AG08395 (cell line): Measurements from ENCODE around the gene ZCWPW1.
"Not testable (repeated sequence)": the region's sequence is repeated elsewhere in the genome, so short reads cannot be mapped to it uniquely, and the experiment has no call there.

Experiments
- DNase-seq: peaks from one replicate; pipeline ENCODE4 v3.0.0; 2012; ENCODE audit warnings: mixed read lengths, low spot score

ZCWPW1 gene

DNA sequence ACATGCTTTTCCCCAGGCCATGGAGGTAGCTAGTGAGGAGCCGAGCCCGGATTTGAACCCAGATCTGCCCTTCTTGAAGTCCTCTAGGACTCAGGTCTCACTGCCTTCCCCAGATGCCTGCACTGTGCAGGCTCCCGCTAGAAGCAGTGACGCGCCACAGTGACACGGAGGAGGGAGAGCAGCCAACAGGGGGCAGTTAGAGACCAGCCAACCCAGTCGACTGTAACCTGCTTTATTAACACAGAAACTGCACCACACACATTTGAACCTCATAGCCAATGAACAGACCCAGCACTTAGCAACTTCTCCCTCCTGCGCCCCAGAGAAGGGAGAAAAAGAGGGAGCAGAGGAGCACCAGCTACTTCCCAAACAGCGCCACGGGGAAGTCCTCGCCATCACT, 27.8 kb downstream of the ZCWPW1 start:
- no peak for DNase-seq

DNA sequence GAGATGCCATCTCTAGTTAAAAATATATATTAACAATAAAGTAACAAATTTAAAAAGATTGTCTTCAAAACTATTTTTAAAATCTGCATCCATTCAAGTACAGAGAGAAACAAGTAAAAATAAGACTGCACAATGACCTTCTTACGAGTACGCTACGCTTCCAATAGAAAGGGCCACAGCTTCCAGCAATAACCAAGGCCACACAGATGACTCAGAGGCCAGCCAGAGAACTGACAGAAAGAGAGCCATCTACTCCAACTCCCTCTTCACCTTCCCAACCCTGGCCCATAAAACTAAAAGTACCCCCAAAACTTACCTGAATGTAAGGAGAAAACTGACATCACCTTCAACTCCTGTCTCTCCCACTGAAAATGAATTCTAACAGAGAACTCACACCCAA, 28.5 kb downstream of the ZCWPW1 start:
- DNase-seq: no peak

GRCh38 chr7:100398239-100398638, 30.3 kb downstream of the ZCWPW1 start:
- DNase-seq: no peak

GRCh38 chr7:100397315-100398081, 31.0 kb downstream of the ZCWPW1 start:
- no peak for DNase-seq

DNA sequence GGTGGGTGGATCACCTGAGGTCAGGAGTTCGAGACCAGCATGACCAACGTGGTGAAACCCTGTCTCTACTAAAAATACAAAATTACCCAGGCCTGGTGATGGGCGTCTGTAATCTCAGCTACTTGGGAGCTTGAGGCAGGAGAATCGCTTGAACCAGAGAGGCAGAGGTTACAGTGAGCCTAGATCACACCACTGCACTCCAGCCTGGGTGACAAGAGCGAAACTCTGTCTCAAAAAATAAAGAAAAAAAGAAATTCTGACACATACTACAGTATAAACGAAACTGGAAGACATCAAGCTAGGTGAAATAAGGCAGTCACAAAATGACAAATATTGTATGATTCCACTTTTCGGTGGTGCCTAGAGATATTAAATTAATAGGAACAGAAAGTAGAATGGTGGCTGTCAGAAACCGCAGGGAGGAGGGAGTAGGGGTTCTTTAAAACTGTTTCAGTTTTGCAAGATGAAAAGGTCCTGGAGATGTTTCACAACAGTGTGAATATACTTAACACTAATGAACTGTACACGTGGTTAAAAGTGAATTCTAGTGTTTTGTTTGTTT, 32.0 kb downstream of the ZCWPW1 start:
- DNase-seq: no peak

DNA sequence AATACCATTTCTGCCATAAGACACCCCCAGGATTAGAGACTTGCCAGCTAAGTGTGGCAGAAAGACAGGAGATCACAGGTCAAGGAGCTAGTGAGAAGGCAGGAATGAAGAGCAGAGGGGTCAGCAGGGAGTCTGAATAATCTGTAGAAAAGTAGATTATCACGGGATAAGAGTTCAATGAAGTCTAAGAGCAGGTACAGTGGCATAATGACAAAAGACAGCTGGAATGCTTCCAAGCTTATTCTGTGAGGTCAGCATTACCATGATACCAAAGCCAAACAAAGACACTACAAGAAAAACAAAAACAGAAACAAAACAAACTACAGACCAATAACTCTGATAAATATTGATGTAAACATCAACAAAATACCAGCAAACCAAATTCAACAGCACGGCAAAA, 34.4 kb downstream of the ZCWPW1 start:
- no peak for DNase-seq

GRCh38 chr7:100393233-100393905, 35.1 kb downstream of the ZCWPW1 start:
- no peak for DNase-seq

DNA sequence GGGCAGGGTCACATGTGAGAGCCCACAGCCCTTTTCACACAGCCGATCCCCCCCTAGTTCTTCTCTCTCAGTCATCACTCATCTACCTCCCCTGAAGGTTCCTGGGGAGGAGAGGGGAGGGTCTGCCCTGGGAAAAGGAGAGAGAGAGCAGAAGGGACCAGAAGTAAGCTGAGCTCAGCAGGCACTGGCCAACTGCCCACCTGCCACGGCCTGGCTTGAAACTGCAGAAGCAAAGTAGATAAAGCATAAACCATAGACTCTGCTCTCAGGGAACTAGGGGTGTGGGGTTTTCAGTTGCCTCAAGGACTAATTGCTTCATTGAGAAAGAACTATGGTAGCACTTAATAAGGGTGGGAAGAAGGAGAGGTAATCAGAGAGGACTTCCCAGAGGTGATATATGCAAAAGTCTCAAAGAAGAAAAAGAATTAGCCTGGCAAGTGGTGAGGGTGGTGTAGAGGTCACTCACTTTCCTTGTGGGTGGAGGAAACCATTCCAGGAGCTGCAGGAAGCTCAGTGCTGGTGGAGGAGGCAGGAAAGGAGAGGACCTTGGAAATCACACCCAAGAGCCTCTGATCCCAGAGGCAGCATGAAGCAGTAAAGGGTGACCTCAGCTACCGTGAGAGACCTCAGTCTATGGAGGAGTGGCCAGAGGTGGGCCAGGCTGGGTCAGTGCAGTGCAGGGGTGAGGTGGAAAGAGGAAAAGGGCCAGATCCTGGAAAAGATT, 38.1 kb downstream of the ZCWPW1 start:
- no peak for DNase-seq

- no peak for DNase-seq
These were observed 38.9 kb downstream of the ZCWPW1 start for GRCh38 chr7:100389437-100390088.

GRCh38 chr7:100387695-100388094, 40.8 kb downstream of the ZCWPW1 start:
- no peak for DNase-seq

DNA sequence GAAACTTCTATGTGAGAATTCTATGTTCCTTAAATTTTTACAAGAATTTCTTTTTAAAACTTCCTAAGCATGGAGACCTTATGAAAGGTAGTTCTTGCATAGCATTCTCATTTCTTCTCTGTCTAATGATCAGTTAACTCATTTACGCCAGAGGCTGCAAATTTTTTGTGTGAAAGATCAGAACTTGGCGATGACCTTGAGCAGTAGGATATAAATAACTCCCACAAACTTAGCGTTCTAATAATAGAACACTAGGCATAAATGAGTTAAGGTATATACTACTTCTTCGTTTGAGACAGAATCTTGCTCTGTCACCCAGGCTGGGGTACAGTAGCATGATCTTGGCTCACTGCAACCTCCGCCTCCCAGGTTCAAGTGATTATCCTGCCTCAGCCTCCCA, 41.6 kb downstream of the ZCWPW1 start:
- DNase-seq: no peak

- DNase-seq: no peak
These were observed 43.7 kb downstream of the ZCWPW1 start for GRCh38 chr7:100384628-100385294.

DNA sequence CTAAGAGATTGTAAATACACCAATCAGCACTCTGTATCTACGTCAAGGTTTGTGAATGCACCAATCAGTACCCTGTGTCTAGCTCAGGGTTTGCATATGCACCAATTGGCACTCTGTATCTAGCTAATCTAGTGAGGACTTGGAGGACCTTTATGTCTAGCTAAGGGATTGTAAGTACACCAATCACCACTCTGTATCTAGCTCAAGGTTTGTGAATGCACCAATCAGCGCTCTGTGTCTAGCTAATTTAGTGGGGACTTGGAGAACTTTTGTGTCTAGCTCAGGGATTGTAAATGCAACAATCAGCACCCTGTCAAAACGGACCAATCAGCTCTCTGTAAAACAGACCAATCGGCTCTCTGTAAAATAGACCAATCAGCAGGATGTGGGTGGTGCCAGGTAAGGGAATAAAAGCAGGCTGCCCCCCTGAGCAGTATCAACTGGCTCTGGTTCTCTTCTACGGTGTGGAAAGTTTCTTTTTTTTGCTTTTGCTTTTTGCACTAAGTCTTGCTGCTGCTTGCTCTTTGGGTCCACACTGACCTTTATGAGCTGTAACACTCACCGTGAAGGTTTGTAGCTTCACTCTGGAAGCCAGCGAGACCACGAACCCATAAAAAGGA, 46.2 kb downstream of the ZCWPW1 start:
- not testable (repeated sequence) for DNase-seq

DNA sequence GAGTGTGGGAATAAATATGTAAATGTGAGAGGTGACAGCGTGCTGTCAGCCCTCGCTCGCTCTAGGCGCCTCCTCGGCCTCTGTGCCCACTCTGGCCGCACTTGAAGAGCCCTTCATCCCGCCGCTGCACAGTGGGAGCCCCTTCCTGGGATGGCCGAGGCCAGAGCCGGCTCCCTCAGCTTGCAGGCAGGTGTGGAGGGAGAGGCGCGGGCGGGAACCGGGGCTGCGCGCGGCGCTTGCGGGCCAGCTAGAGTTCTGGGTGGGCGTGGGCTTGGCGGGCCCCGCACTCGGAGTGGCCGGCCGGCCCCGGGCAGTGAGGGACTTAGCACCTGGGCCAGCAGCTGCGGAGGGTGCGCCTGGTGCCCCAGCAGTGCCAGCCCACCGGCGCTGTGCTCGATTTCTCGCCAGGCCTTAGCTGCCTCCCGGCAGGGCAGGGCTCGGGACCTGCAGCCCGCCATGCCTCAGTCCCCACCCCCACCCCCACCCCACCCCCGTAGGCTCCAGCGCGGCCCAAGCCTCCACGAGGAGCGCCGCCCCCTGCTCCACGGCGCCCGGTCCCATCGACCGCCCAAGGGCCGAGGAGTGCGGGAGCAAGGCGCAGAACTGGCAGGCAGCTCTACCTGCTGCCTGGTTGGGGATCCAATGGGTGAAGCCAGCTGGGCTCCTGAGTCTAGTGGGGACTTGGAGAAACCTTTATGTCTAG, 46.8 kb downstream of the ZCWPW1 start:
- not testable (repeated sequence) for DNase-seq

DNA sequence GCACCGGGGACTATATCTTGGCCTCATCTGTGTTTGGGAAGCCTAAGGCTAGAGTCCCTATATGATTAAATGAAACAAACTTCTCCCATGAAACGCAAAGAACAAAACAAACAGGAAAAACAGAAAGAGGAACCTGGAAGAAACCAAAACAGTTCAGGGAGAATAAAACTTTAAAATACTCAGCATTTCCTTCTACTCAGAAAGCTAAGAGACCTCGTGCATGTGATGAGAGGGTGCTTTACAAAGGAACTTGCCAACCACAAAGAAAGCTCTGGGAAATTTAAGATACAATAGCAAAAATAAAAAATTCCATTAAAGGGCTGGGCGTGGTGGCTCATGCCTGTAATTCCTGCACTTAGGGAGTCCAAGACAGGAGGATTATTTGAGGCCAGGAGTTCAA, 48.3 kb downstream of the ZCWPW1 start:
- no peak for DNase-seq

- no peak for DNase-seq
These were observed 50.3 kb downstream of the ZCWPW1 start for GRCh38 chr7:100378114-100378755.

DNA sequence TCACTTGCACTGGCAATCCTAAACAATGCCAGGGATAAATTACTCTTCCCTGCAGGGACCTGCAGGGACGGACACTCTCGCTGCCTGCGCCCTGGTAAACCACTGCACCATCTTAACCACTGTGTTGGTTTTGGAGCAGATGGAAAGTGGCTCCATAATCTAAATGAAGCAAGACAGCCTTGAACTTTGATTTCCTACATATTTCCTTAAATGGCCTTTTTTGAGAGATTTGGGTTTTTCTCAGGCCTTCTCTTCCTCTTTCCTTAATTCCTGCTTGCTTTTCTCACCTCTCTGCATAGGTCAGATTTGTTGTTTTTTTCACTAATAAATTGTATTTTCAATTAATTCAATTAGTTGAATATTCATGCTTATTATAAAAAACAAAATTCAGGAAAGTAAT, 52.4 kb downstream of the ZCWPW1 start:
- DNase-seq: no peak

- no peak for DNase-seq
These were observed 53.9 kb downstream of the ZCWPW1 start for GRCh38 chr7:100374601-100375000.

DNA sequence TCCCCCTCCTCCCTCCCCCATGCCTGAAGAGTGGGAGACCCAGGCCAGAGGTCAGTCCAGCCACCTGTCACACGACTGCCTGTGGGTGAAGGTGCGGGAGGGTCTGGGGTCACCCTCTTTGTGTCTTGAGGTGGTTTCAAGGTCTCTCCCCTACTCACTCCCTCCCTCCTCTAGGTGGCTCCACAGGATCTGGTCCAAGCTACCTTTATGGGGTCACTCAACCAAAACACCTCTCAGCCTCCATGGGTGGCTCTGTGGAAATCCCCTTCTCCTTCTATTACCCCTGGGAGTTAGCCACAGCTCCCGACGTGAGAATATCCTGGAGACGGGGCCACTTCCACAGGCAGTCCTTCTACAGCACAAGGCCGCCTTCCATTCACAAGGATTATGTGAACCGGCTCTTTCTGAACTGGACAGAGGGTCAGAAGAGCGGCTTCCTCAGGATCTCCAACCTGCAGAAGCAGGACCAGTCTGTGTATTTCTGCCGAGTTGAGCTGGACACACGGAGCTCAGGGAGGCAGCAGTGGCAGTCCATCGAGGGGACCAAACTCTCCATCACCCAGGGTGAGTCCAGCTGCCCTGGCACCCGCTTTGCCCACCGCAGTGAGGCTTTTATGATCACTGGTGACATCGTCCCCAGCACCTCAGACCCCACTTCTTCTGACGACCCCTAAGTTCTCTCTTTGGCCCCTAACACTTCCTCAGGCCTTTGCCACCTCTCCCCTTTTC, 54.5 kb downstream of the ZCWPW1 start:
- DNase-seq: not testable (repeated sequence)
